ENCODE results near the gene MDN1.
A peak's percentile ranks its signal among the peaks of the same experiment; 100 is the strongest.

MDN1 gene, protein sequence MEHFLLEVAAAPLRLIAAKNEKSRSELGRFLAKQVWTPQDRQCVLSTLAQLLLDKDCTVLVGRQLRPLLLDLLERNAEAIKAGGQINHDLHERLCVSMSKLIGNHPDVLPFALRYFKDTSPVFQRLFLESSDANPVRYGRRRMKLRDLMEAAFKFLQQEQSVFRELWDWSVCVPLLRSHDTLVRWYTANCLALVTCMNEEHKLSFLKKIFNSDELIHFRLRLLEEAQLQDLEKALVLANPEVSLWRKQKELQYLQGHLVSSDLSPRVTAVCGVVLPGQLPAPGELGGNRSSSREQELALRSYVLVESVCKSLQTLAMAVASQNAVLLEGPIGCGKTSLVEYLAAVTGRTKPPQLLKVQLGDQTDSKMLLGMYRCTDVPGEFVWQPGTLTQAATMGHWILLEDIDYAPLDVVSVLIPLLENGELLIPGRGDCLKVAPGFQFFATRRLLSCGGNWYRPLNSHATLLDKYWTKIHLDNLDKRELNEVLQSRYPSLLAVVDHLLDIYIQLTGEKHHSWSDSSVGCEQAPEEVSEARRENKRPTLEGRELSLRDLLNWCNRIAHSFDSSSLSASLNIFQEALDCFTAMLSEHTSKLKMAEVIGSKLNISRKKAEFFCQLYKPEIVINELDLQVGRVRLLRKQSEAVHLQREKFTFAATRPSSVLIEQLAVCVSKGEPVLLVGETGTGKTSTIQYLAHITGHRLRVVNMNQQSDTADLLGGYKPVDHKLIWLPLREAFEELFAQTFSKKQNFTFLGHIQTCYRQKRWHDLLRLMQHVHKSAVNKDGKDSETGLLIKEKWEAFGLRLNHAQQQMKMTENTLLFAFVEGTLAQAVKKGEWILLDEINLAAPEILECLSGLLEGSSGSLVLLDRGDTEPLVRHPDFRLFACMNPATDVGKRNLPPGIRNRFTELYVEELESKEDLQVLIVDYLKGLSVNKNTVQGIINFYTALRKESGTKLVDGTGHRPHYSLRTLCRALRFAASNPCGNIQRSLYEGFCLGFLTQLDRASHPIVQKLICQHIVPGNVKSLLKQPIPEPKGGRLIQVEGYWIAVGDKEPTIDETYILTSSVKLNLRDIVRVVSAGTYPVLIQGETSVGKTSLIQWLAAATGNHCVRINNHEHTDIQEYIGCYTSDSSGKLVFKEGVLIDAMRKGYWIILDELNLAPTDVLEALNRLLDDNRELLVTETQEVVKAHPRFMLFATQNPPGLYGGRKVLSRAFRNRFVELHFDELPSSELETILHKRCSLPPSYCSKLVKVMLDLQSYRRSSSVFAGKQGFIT (N-terminal part only)

DNA sequence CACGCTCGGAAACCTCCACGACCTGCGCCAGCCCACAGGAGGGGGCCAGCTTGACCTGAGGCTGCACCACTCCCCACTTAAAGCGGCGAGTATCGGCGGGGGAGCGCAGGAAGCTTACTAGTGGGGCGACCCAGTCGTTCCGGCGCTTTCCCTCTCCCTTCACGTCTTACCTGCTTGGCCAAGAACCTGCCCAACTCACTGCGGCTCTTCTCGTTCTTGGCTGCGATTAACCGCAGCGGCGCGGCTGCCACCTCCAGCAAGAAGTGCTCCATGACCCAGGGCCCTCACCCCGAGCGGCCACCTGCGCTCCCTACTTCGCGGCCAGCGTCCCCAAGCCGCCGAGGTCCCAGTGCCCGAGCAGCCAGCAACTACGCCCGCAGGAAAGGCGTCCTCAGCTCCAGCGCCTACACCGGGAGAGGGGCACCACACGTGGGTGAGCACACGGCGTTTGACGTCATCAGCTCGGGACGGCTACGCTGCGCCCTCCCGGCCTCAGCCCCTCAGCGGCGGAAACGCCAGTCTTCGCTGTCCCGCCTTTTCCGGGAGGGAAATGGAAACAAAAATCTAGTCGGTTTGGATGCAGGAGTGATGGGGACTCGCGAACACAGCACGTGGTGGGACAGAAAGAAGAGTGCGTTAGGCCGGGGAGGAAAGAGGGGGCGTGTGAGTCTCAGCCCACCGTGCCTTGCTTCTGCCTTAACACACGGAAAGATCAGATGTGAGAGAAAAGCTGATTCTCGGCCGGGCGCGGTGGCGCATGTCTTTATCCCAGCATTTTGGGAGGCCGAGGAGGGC is at the start of gene MDN1:
Gene MDN1, minus strand, starts transcription at position 459 of the 795 bp plus-strand sequence. Its CDS starts 187 bp downstream, at position 272.
- DNase-seq (ENCODE audit: low spot score) = peak; percentile 87
- TF ChIP-seq, protein P1, sequence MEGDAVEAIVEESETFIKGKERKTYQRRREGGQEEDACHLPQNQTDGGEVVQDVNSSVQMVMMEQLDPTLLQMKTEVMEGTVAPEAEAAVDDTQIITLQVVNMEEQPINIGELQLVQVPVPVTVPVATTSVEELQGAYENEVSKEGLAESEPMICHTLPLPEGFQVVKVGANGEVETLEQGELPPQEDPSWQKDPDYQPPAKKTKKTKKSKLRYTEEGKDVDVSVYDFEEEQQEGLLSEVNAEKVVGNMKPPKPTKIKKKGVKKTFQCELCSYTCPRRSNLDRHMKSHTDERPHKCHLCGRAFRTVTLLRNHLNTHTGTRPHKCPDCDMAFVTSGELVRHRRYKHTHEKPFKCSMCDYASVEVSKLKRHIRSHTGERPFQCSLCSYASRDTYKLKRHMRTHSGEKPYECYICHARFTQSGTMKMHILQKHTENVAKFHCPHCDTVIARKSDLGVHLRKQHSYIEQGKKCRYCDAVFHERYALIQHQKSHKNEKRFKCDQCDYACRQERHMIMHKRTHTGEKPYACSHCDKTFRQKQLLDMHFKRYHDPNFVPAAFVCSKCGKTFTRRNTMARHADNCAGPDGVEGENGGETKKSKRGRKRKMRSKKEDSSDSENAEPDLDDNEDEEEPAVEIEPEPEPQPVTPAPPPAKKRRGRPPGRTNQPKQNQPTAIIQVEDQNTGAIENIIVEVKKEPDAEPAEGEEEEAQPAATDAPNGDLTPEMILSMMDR (IDR thresholded peaks at IDR 0.05; ENCODE audit: extremely low read depth, missing control alignments) = no peak

DNA sequence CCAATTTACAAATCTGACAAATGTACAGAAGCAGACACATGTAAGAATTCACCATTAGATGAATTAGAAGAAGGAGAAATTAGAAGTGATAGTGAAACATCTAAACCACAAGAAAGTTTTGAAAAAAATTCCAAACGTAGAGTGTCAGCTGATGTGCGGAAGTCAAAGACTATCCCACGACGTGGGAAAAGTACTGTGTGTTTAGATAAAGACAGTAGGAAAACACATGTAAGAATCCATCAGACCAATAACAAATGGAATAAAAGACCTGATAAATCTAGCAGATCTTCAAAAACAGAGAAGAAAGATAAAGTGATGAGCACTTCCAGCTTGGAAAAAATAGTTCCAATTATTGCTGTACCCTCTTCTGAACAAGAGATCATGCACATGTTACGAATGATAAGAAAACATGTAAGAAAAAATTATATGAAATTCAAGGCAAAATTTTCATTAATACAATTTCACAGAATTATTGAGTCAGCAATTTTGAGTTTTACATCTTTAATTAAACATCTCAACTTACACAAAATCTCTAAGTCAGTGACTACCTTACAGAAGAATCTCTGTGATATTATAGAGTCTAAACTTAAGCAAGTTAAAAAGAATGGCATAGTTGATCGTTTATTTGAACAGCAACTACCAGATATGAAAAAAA is 46.6 kb upstream of the MDN1 start:
- TF ChIP-seq, protein P1 (IDR thresholded peaks at IDR 0.05; ENCODE audit: extremely low read depth, missing control alignments) = no peak
- DNase-seq (ENCODE audit: low spot score) = no peak

DNA sequence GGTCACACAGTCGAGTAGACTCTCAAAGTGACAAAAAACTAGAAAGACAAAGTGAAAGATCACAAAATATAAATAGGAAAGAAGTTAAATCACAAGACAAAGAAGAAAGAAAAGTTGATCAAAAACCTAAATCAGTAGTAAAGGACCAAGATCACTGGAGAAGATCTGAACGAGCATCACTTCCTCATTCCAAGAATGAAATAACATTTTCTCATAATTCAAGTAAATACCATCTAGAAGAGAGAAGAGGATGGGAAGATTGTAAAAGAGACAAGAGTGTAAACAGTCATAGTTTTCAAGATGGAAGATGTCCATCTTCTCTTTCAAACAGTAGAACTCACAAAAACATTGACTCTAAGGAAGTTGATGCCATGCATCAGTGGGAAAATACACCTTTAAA is 43.1 kb upstream of the MDN1 start:
- DNase-seq (ENCODE audit: low spot score) = no peak
- TF ChIP-seq, protein P1 (IDR thresholded peaks at IDR 0.05; ENCODE audit: extremely low read depth, missing control alignments) = no peak

DNA sequence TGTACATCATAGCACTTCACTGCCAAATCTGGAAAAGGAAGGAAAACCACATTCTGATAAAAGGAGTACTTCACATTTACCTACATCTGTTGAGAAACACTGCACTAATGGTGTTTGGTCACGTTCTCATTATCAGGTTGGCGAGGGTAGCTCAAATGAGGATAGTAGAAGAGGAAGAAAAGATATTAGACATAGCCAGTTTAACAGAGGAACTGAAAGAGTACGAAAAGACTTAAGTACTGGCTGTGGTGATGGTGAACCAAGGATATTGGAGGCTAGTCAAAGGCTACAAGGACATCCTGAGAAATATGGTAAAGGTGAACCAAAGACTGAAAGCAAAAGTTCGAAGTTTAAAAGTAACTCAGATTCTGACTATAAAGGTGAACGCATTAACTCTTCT is 42.7 kb upstream of the MDN1 start:
- peak; percentile 28 for DNase-seq (ENCODE audit: low spot score)
- TF ChIP-seq, protein P1 (IDR thresholded peaks at IDR 0.05; ENCODE audit: extremely low read depth, missing control alignments) = no peak

DNA sequence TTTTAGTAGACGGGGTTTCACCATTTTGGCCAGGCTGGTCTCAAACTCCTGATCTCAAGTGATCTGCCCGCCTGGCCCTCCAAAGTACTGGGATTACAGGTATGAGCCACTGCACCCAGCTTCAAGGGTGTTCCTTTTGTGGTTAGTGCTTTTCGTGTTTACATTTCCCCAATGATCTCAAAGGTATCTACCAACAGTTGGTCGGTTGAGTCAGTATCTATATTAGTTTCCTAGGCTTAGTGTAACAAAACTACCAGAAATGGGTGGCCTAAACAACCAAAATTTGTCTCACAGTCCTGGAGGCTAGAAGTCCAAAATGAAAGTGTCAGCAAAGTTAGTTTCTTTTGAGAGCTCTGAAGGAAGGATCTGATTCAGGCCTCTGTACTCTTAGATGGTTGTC is 40.1 kb upstream of the MDN1 start:
- peak; percentile 36 for DNase-seq (ENCODE audit: low spot score)
- TF ChIP-seq, protein P1 (IDR thresholded peaks at IDR 0.05; ENCODE audit: extremely low read depth, missing control alignments) = no peak

DNA sequence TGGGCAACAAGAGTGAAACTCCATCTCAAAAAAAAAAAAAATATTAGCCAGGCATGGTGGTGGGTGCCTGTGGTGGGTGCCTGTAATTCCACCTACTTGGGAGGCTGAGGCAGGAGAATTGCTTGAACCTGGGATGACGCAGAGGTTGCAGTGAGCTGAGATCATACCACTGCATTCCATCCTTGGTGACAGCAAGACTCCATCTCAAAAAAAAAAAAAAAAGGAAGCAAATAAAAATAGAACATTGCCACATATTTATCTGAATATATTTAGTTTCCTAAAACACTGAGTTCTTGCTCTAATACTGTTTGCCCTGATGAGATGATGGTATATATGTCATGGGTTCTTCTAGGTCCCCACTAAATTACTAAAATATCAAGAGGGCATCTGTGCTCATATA is 38.4 kb upstream of the MDN1 start:
- DNase-seq (ENCODE audit: low spot score) = no peak
- TF ChIP-seq, protein P1 (IDR thresholded peaks at IDR 0.05; ENCODE audit: extremely low read depth, missing control alignments) = no peak
